ENCODE data around the gene USE1.

DNA sequence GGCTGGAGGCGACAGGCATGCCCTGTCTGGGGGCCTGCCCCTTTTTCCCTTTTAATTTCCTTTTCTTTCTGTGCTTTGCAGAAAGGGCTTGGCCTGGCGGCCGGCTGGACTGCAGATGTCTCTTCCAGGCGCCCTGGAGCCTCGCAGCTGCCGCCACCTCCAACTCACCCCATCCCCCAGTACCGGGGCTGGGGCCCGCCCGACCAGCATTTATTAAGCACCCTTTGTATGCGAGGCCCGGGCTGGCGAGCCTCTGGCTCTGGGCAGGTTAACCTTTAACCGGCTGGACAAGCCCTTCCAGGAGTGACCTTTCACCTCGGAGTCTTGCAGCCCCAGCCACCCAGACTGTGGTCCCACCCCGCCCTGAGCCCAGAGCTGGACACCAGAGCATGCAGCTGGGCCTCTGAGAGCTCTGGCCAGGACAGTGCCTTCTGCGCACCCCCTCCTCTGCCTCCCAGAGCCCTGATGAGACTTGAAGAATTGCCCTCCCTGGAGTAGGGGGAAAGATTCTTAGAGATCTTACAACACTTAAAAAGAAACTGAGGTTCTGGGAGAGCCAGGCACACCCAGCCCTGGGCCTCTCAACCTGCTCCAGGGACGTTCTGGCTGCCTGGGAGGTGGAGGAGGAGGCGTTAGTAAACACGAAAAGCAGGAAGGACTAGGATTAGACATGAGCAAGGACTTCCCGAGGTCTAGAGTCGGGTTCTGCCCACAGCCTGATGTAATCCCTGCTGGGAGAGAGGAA is 31.7 kb downstream of the USE1 start:
- TF ChIP-seq EZH2 (IDR thresholded peaks at IDR 0.05) (no peak), POLR2AphosphoS5 (IDR thresholded peaks at IDR 0.05; ENCODE audit: borderline replicate concordance, low read depth, low read length) (no peak), FOXP2 (optimal IDR thresholded peaks at IDR 0.05; ENCODE audit: control extremely low read depth, extremely low read length, insufficient read depth) (no peak)
